ENCODE data around the gene UPF1.

UPF1 gene

DNA sequence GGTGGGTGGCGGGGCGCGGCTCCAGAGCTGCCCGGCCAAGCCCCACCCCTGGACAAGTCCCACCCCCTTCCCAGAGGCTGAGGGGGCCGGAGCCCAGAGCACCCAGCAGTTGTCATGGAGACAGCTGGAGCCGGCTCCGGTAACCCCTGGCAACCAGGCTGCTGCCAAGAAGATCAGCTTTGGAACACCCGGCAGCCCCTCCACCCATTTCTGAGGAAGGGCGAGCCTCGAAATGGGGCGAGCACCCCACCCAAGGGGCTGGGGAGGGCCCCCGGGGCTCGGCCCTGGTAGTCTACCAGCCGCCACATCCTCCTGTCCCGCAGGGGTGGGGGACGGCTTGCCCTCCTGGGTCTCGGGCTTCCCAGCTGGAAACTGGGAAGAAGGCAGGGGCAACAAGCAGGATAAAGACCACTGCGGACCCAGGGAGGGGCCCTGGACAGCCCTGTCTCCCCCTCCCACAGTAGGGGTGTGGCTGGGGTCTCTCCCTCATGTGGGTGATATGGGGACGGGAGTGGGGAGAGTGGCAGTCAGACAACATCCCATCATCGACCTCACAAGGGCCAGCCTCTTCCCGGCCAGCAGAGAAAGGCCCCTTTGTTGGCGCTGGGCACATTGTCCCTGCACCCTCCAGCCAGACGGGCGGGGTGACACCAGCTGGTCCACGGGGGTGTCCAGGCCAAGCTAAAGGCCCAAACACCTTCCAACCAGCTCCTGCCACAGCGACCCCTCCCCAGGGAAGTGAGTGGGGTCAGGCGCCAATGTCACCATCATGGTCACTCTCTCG lies 62.7 kb downstream of the UPF1 start:
- H3K27ac Mint-ChIP-seq, result no peak overlapping the region
- TF ChIP-seq, protein P1, sequence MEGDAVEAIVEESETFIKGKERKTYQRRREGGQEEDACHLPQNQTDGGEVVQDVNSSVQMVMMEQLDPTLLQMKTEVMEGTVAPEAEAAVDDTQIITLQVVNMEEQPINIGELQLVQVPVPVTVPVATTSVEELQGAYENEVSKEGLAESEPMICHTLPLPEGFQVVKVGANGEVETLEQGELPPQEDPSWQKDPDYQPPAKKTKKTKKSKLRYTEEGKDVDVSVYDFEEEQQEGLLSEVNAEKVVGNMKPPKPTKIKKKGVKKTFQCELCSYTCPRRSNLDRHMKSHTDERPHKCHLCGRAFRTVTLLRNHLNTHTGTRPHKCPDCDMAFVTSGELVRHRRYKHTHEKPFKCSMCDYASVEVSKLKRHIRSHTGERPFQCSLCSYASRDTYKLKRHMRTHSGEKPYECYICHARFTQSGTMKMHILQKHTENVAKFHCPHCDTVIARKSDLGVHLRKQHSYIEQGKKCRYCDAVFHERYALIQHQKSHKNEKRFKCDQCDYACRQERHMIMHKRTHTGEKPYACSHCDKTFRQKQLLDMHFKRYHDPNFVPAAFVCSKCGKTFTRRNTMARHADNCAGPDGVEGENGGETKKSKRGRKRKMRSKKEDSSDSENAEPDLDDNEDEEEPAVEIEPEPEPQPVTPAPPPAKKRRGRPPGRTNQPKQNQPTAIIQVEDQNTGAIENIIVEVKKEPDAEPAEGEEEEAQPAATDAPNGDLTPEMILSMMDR (IDR thresholded peaks at IDR 0.05), result no peak
- H3K9me3 Mint-ChIP-seq, result no peaks in the 10 kb centered on the region
- H3K27me3 Mint-ChIP-seq (ENCODE audit: low read depth, poor library complexity), result peaks cover 6% of the 10 kb centered on the region
- DNase-seq, result peak; percentile 69
- H3K4me3 Mint-ChIP-seq, result peak overlapping the region; percentile 83
- peaks cover 6% of the 10 kb centered on the region for H3K36me3 Mint-ChIP-seq (ENCODE audit: low read depth)
- H3K4me1 Mint-ChIP-seq, result peaks cover 9% of the 10 kb centered on the region

DNA sequence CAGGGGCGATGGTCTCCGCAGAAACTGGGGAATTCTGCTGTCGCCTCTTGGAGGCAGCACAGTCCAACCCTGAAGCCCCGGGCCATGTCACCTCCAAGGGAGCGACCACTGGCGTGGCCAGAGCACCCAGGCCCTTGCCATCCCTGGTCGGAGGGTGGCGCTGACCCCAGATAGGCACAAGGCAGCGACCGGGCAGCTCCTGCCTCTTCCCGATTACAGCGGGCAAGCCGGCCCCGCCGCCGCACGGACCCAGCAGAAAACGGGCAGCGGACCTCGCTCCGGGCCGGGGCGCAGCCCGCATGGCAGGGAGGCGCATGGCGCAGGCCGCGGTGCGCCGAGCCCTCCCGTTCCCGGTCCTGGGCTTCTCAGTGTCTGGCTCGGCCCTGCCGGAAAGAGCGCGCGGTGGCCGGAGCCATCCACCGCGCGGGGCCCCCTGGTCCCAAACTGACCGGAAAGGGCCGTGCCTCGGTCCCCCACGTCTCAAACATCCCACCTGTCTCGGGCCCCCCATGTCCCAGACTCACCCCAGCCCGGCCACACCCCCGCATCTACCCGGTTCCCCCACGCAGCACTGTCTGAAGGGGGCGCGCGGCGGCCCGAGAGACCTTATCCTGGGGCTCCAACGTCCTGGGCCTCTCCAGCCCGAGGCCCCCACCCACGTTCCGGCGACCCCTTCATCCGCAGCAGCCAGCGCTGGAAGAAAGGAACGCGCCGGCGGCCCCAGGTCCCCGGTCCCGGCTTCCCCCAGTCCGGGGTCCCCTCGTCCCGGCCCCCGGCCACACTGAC lies 63.5 kb downstream of the UPF1 start:
- TF ChIP-seq, protein P1 (IDR thresholded peaks at IDR 0.05), result peak; percentile 46
- DNase-seq, result peak; percentile 78
- Mint-ChIP-seq H3K36me3 (ENCODE audit: low read depth) (no peaks in the 10 kb centered on the region), H3K27me3 (ENCODE audit: low read depth, poor library complexity) (peaks cover 6% of the 10 kb centered on the region), H3K4me1 (peaks cover 9% of the 10 kb centered on the region), H3K9me3 (no peaks in the 10 kb centered on the region), H3K4me3 (peak overlapping the region; percentile 83), H3K27ac (no peak overlapping the region)

- peak within 1 kb of the TSS; percentile 83 for H3K4me3 Mint-ChIP-seq
Observed at GRCh38 chr19:18895824-18896341, 64.1 kb downstream of the UPF1 start, which contains the start of gene CERS1. Gene CERS1, minus strand, starts transcription at chr19:18896158. Its CDS starts 86 bp downstream, at chr19:18896072.

GRCh38 chr19:18896421-18896841 lies 64.7 kb downstream of the UPF1 start:
- H3K36me3 Mint-ChIP-seq (ENCODE audit: low read depth), result peaks cover 9% of the 10 kb centered on the region
- H3K27ac Mint-ChIP-seq, result no peak overlapping the region

More at GRCh38 chr19:18895824-18896341, 64.1 kb downstream of the UPF1 start, which contains the start of gene CERS1:
- peaks cover 6% of the 10 kb centered on the region for H3K27me3 Mint-ChIP-seq (ENCODE audit: low read depth, poor library complexity)
- H3K9me3 Mint-ChIP-seq, result no peaks in the 10 kb centered on the region
- DNase-seq, result peak; percentile 80
- TF ChIP-seq, protein P1 (IDR thresholded peaks at IDR 0.05), result no peak
- H3K4me1 Mint-ChIP-seq, result peaks cover 9% of the 10 kb centered on the region
- peaks cover 3% of the 10 kb centered on the region for H3K36me3 Mint-ChIP-seq (ENCODE audit: low read depth)
- no peak within 1 kb of the TSS for H3K27ac Mint-ChIP-seq

GRCh38 chr19:18897094-18898029 lies 65.6 kb downstream of the UPF1 start:
- peaks cover 3% of the 10 kb centered on the region for H3K27me3 Mint-ChIP-seq (ENCODE audit: low read depth, poor library complexity)
- peaks cover 9% of the 10 kb centered on the region for H3K4me1 Mint-ChIP-seq
- H3K4me3 Mint-ChIP-seq, result peak overlapping the region; percentile 83
- TF ChIP-seq, protein P1 (IDR thresholded peaks at IDR 0.05), result no peak
- no peak overlapping the region for H3K27ac Mint-ChIP-seq
- DNase-seq, result no peak
- H3K36me3 Mint-ChIP-seq (ENCODE audit: low read depth), result peaks cover 13% of the 10 kb centered on the region
- H3K9me3 Mint-ChIP-seq, result no peaks in the 10 kb centered on the region

More at GRCh38 chr19:18896421-18896841, 64.7 kb downstream of the UPF1 start:
- TF ChIP-seq, protein P1 (IDR thresholded peaks at IDR 0.05), result no peak
- H3K9me3 Mint-ChIP-seq, result no peaks in the 10 kb centered on the region
- no peak for DNase-seq
- peaks cover 9% of the 10 kb centered on the region for H3K4me1 Mint-ChIP-seq
- peaks cover 6% of the 10 kb centered on the region for H3K27me3 Mint-ChIP-seq (ENCODE audit: low read depth, poor library complexity)
- H3K4me3 Mint-ChIP-seq, result peak overlapping the region; percentile 83

All from nephron progenitor cell (in vitro differentiated cells).